AG20443 (cell line): ENCODE results near the gene DEF6.
A peak's percentile ranks its signal among the peaks of the same experiment; 100 is the strongest.

Experiments used
- DNase-seq: peaks from one replicate; pipeline ENCODE4 v3.0.0; 2012; ENCODE audit warnings: low spot score, mixed read lengths

The DEF6 gene

DNA sequence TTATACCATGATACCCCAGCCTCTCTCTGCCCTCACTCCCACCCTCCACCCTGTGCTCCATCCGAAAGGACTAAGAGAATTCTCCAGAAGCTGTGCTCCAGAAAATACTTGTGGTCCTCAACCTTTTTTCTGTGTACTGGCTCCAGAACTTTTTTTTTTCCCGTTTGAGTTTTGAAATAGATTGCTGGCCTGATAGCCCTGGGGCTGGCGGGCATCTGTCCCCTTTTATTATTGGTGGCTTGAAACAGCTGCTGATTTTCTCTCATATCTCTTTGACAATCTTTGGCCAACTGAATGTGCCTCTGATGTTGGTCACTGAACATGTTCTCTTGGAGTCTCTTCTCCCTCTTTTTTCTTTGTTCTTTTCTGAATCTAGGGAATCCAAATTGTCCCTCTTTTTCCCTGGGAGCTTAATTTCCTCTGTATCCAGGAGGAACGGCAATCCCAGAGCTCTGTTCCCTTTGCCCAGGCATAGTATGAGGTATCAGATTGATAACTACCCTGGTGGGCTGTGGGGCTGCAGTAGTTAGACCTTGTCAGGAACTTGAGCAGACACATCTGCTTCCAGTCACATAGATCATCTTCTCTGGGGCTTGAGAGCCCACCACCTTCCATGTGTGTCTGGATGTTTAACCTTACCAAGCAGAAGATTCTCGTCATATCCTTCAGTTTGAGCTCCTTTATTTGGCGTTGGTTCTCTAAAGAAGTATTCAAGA, 46.4 kb downstream of the DEF6 start:
- no peak for DNase-seq

DNA sequence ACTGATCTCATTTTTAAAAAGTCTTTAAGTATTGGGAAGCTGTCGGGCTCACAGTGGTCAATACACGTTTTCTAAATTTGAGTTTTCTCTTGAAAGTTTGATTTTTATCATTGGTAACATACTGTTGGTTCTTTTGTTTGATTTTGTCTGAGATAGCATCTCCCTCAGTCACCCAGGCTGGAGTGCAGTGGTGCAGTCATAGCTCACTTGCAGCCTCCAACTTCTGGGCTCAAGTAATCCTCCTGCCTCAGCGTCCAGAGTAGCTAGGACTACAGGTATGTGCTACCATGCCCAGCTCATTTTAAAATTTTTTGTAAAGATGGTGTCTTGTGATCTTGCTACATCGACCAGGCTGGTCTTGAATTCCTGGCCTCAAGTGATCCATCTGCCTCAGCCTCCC, 53.8 kb downstream of the DEF6 start:
- DNase-seq, result no peak

DNA sequence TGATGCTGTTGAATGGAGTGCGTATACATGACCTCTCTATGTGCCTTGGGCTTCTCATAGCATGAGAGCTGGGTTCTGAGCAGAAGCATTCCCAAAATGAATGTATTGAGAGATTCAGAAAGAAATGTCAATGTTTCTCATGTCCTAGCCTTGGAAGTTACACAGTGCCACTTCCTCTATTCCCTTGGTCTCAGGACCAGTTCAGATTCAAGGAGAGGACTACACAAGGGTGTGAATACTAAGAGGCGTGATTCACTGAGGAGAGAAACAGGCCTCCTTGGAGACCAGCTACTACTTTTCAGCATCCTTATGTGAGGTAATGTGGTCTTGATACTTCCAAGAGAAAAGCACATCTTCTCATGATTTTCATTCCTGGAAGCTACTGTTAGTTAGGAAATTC, 55.1 kb downstream of the DEF6 start:
- no peak for DNase-seq

DNA sequence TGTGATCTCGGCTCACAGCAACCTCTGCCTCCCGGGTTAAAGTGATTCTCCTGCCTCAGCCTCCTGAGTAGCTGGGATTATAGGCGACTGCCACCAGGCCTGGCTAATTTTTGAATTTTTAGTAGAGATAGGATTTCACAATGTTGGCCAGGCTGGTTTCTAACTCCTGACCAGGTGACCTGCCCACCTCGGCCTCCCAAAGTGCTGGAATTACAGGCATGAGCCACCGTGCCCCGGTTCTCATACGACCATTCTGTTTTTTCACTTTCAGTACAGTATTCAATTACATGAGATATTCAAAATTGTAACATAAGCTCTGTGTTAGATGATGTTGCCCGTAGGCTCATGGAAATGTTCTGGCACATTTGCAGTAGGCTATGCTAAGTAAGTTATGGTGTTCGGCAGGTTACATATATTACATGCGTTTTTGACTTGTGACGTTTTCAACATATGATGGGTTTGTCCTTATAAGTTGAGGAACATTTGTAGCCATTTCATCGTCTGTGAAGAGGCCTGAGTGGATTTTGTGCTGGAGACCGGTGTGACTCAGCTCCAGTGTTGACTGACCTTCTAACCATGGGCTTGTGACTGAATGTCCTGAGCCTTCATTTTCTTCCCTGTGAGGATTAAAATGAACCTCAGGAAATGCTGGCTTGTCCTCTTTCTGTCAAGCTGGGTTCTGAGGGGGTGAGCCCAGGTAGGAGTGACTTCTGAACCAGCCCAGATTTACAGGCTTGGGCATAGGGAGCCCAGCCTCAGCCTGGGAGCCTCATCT, 56.9 kb downstream of the DEF6 start:
- no peak for DNase-seq

DNA sequence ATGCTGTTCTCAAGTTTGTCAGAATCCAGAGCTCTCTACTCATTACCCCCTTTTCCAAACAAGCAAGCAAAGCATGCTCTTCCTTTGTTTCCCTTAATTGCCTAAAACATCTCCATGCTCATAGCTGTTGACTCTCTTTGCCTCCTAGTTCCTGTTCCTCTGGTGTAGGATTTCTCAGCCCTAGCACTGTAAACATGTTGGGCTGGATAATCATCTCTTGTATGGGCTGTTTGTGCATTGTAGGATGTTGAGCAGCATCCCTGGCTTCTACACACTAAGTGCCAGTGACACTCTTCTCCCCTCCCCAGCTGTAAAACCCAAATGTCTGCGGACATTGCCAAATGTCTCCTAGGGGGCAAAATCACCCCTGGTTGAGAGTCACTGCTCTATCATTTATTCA, 58.8 kb downstream of the DEF6 start:
- DNase-seq, result no peak

DNA sequence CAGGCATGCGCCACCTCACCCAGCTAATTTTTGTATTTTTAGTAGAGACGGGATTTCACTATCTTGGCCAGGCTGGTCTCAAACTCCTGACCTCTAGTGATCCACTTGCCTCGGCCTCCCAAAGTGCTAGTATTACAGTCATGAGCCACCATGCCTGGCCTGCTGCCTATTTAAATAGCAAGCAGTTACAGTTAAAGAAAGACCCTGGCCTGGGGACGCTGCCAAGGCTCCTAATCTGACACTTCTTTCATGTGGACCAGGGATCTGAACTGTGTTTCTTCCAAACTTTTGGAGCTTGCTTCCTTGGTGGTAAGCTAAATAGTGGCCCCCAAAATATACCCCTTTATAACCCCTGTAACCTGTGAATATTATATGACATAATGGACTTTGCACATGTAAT, 60.1 kb downstream of the DEF6 start:
- no peak for DNase-seq

DNA sequence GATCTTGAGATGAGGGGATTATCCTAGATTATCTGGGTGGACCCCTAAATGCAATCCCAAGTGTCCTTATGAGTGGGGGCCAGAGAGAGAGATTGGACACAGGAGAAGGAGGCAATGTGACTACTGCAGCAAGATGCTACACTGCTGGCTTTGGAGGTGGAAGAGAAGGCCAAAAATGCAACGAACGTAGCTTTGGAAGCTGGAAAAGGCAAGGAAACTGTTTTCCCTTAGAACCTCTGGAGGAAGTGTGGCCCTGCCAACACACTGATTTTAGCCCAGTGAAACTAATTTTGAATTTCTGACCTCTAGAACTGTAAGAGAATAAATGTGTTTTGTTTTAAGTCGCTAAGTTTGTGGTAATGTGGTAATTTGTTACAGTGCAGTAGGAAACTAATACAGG, 60.5 kb downstream of the DEF6 start:
- DNase-seq, result no peak

DNA sequence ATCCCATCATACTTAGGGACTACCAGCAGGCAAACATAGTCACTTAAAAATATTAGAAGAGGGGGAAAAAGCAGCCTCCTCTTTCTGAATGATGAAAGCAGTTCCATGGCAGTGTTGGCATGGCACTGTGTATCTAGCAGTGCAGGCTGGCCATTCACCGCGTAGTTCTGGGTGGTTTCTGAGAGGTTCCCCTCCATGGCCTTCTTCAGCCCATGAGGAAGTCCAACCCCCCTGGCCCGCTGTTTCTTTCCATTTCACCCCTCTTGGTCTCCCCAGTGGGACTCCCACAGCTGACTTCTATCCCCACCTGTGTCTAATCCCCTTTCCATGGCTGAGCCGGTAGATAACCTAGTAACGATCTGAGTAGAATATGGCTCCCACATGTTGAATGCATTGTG, 61.7 kb downstream of the DEF6 start:
- DNase-seq, result no peak

DNA sequence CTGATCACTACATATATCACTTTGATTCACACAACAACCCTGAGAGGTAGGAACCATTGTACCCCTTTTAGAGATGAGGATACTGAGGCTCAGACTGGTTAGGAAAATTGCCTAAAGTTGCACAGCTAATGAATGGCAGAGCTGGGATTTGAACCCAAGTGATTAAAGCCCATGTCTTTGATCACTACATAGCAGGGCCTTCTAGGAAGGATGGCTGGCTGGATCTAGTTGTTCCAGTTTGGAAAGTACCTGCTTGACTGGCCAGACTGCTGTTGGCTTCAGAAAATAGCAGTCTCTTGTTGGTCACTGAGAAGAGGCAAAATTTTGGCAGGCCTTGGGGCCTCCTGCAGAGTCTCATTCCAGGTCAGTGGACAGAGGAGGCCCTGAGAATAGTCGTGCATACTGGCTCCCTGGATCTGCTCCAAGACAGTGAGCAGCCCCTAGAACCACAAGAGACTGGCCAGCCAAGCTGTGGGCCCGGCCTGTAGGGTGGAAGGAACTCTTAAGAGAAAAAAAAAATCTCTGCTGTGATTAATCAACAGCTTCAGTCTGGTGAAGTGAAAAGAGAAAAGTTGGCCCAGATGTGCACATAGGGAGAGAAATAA, 62.2 kb downstream of the DEF6 start:
- DNase-seq, result peak; percentile 77

DNA sequence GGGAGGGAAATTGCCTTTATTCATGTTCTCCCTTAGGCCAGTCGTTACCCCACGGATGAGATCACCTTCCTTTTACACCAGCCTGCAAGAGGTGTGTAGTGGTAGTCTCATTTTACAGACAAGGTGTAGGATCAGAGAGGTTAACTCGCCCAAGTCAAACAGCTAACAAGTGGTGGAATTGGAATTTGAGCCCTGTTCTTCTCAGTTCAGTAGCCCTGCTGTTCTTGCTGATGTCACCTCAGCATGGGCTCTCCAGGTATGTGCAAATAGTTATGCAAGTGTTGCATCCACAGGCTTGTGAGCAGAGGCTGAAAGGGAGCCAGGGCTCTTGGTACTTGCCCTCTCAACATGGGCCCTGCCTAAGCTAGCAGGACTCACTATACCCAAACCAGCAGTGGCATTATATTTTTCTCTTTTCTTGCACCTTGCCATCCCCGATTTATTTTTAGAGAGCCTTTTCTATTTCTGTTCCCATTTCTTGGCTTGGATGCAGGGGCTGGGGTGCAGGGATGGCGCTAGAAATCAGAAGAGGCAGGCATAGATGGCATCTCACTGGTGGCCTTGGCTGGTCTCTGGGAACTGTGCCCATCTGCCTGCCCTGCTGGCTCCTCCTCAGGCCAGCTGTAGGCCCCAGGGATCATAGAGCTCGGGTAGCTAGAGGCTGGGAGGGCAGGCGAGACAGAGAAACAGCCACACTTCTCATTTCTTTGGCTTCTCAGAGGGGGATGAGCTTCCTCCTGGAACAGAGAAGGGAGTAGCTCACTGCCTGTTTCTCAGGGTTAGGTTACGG, 62.9 kb downstream of the DEF6 start:
- no peak for DNase-seq

DNA sequence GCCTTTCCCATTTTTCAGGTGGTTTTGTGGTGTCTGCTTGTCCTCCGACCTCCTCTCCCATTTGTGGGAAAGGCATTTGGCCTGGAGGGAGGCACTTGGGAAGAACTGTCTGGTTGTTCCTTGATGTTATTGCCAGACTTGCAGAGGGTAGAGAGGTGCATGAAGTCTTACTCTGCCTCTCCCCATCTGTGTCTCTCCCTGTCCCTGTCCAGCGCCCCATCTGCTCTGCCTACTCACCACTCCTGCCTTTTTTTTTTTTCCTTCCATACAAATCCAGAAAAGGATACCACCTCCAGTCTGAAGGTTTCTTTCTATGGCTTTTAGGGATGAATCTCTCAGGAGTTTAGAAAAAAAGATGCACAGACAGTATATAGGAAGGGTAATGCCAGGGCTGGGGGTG, 64.6 kb downstream of the DEF6 start:
- no peak for DNase-seq

DNA sequence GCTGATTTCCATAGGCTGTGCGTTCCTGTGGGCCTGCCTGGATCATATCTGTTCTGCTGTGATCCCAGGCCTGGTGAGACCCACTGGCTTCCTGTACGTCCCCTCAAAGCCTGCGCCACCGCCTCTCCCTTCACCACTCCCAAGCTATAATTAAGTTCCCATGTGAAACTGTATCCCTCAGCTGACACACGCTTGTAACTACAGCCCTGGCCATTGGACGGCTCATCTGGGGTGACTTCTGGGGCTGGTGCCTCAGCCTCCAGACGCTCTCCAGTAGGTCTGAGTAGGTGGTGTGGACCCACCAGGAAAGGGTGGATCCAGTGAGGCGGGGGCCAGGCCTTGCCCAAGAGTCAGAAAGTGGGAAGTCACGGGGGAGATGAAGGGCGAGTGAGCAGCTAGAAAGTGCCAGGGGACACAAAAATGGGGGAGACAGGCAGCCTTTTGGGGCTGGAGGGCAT, 65.7 kb downstream of the DEF6 start:
- peak; percentile 72 for DNase-seq

DNA sequence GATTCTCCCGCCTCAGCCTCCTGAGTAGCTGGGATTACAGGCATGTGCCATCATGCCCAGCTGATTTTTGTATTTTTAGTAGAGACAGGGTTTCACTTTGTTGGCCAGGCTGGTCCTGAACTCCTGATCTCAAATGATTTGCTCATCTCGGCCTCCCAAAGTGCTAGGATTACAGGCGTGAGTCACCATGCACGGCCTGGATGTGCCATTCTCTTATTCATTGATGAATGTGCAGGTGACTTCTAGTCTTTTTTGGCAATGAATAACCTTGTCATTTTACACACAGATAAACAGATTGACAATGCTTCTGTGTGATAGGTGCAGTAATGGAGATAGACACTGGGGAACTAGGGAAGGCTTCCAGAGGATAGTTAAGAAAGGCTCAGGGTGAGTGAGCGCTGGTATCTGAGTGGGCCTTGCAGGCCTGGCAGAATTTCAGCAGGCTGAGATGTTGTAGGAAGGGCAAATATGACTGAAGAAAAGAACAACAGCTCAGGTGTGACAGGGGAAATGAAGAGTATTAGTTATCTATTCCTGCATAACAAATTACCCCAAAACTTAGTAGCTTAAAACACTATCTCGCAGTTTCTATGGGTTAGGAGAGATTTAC, 68.1 kb downstream of the DEF6 start:
- DNase-seq, result no peak

DNA sequence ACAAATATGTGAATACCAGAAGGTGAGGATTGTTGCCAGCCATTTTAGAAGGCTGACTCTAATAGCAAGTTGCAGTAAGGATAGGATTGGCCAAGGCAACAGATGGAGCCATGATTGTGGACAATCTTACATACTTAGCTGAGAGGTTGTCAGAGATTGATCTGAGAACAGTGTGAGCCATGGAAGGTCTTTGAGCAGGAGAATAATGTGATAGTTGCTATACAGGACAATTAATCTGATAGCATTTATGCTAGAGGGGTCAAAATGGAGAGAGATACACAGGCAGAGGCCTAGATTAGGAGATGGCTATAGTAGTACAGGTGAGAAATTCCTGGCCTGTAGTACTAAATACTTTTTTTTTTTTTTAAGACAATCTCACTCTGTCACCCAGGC, 68.6 kb downstream of the DEF6 start:
- no peak for DNase-seq

DNA sequence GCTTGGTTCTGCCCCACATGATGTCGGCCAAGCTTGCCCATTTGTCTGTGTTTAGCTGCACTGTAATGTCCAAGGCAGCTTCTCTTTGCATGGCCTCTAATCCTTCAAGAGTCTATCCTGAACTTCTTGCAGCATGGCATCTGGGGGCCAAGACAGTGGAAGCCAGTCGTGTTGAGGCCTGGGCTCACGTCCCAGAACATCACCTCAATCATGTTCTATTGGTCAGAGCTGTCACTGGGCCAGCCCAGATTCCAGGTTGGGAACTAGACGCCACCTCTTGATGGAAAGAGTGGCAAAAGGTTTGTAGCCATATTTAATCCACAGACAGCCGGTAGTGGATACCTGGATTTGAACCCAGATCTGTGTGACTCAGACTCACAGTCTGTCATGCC, 70.0 kb downstream of the DEF6 start:
- DNase-seq, result no peak

DNA sequence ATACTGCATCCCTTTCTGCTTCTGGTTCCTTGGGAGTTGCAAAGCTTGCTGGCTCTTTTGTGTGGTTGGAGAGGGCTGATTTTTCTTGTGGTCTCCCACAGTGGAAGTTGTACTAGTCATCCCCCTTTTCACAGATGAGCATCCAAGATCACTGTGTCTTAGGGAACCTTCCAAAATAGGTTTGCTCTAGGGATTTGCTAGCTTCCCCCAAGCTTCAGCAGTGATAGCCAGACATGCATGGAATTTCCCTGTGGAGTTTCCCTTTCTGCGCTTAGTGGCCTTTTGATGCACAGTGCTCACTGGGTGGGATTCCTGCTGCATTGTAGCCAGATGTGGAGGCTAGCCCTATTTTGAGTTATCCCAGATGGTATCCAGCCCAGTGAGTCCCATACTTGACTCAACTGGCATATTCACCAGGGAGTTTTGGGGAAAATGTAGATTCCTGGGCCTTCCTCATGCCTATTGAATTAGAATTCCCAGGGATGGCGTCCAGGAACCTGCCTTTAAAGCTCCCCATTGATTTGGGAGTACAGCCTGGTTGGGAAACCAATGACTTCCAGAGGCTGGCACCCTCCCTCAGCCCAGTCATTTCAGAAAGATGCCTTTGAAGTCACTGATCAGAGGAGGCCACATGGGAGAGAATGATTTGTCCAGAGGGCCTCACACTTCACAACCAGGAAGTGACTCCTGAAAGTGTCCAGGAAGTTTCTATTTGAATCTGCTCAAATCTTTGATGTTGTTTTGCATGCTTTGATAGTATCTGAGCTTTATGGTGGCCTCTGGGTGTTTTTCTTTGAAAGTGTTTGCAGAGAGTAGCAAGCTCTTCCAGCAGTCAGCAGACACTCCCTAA, 70.6 kb downstream of the DEF6 start:
- peak; percentile 65 for DNase-seq

DNA sequence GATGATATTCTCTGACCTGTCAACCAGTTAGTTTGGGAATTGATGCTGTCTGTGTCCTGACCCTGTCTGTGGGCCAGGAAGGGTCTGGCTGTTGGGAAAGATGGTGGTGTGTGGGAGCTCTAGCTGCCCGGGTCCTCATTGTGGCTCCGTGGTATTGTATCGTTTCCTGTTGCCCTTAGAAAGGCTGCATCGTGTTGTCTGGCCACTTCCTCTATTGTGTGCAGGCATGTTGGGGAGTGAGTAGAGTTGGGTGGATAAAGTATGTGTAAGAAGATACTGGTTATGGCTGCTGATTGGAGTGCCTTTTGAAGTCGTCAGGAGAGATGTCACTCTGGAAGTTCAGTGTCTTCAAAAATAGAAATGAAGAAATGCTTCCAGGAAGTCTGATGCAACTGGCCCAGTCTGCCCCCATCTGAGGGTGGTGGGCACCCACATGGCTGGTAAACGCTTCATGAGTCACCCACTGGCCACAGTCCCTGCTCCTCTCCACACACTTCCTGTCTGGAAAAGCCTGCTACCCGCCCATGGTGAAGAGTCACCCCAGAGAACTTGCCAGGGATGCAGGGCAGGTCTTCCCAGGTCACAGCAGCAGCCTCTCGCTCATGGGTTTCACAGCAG, 72.6 kb downstream of the DEF6 start:
- peak; percentile 95 for DNase-seq

DNA sequence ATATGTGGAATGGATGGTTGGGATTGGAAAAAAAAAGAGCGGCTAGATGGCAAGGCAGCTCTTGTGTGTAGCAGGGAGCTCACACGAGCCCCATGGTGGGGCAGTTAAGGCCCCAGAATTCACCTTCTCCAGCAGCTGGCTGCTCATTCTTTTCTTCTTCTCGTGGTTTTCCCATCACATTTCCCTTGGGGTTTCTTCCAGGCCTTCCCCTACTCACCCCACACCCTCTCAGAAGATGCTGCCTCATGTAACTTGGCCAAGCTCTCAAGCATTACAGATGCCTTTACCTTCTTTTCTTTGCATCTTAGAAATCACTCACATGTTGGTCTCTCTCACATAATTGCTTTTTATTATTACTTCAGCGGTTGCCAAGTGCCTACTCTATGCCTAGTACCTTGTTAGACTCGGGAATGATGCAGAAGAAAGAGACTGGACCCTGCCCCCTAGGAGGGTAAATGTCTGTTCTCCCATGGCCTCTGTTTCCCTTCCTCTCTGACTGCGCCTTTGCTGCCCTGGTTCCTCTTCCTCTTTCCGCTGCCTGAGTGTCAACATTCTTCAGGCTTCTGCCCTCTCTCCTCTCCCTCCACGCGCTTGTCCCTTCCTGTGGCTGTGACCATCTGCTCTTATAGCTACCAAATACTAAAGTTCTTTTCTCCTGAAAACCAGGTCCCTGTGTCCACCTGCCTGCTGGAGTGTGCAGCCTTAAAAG, 73.3 kb downstream of the DEF6 start:
- DNase-seq, result no peak
